Measurements from ENCODE around the gene ADGRE2.

The ADGRE2 gene

GRCh38 chr19:14735915-14736314 lies 42.4 kb downstream of the ADGRE2 start:
- no peak for DNase-seq (ENCODE audit: low read depth in 3 of 3)

- no peak for DNase-seq (ENCODE audit: low read depth in 3 of 3)
These were observed 44.8 kb downstream of the ADGRE2 start for GRCh38 chr19:14733574-14733973.

- DNase-seq (ENCODE audit: low read depth in 3 of 3) = no peak
These were observed 45.9 kb downstream of the ADGRE2 start for GRCh38 chr19:14732510-14732909.

GRCh38 chr19:14731200-14731599 lies 47.2 kb downstream of the ADGRE2 start:
- DNase-seq (ENCODE audit: low read depth in 3 of 3) = no peak

- no peak for DNase-seq (ENCODE audit: low read depth in 3 of 3)
These were observed 49.8 kb downstream of the ADGRE2 start for GRCh38 chr19:14728595-14728994.

GRCh38 chr19:14722127-14722526 lies 56.2 kb downstream of the ADGRE2 start:
- DNase-seq (ENCODE audit: low read depth in 3 of 3) = no peak

- DNase-seq (ENCODE audit: low read depth in 3 of 3) = no peak
These were observed 59.2 kb downstream of the ADGRE2 start for GRCh38 chr19:14719162-14719561.

GRCh38 chr19:14718522-14719116 lies 59.7 kb downstream of the ADGRE2 start:
- DNase-seq (ENCODE audit: low read depth in 3 of 3) = no peak

- DNase-seq (ENCODE audit: low read depth in 3 of 3) = no peak
These were observed 62.5 kb downstream of the ADGRE2 start for GRCh38 chr19:14715841-14716240.

- no peak for DNase-seq (ENCODE audit: low read depth in 3 of 3)
These were observed 73.9 kb downstream of the ADGRE2 start for GRCh38 chr19:14704450-14704849.

- DNase-seq (ENCODE audit: low read depth in 3 of 3) = no peak
These were observed 74.5 kb downstream of the ADGRE2 start for GRCh38 chr19:14703833-14704232.

- DNase-seq (ENCODE audit: low read depth in 3 of 3) = no peak
These were observed 77.5 kb downstream of the ADGRE2 start for GRCh38 chr19:14700711-14701375.

- DNase-seq (ENCODE audit: low read depth in 3 of 3) = no peak
These were observed 78.7 kb downstream of the ADGRE2 start for GRCh38 chr19:14699641-14700040.

GRCh38 chr19:14695471-14695870 lies 82.9 kb downstream of the ADGRE2 start:
- no peak for DNase-seq (ENCODE audit: low read depth in 3 of 3)

GRCh38 chr19:14694641-14695266 lies 83.6 kb downstream of the ADGRE2 start:
- no peak for DNase-seq (ENCODE audit: low read depth in 3 of 3)

GRCh38 chr19:14689598-14690503 lies 88.5 kb downstream of the ADGRE2 start, which contains the start of gene ZNF333:
Gene ZNF333 (plus strand): TSS chr19:14690048. CDS start chr19:14693492, 3,444 bp downstream.
- peak; percentile 97 to 100 (median 99) for DNase-seq (ENCODE audit: low read depth in 3 of 3)

GRCh38 chr19:14686411-14686810 lies 91.9 kb downstream of the ADGRE2 start:
- peak in 1 of 3 experiments; percentile 6 for DNase-seq (ENCODE audit: low read depth in 3 of 3)

GRCh38 chr19:14683439-14683838 lies 94.9 kb downstream of the ADGRE2 start:
- DNase-seq (ENCODE audit: low read depth in 3 of 3) = no peak
